Natural killer cell (primary cell): ENCODE measurements around the gene NRG3. TPM values are rescaled to one million over a fixed set of nuclear protein-coding genes. Genes with fewer than 3 reads are reported as not detected.
"Not testable (repeated sequence)": the region's sequence is repeated elsewhere in the genome, so short reads cannot be mapped to it uniquely, and the experiment has no call there.

Experiments used
- ATAC-seq, 3 donors: fragments of 150-1000 bp in 2 of 3; fragments of 200-7000 bp in 1 of 3; cut with Tn5 transposase; 1 replicate in 1 of 3; 2 replicates in 2 of 3; pipeline ENCODE4 v1.10.0; 2021; ENCODE audit warnings: mild to moderate bottlenecking in 2 of 3, moderate library complexity in 2 of 3
- DNase-seq, 2 donors: peaks; one replicate each; pipeline versions ENCODE4 v3.0.0 to v3.0.0-alpha.2; 2013 to 2021; ENCODE audit warnings: mixed read lengths in 1 of 2
- H3K27ac ChIP-seq: one replicate; pipeline ENCODE4 v1.5.1; 2013; ENCODE audit warnings: mild to moderate bottlenecking, low read length
- H3K27me3 ChIP-seq: one replicate; pipeline ENCODE4 v1.6.1; 2013; ENCODE audit warnings: low read length; ENCODE audit not compliant: control insufficient read depth, insufficient read depth
- H3K36me3 ChIP-seq: one replicate; pipeline ENCODE4 v1.6.1; 2013; ENCODE audit warnings: low read length; ENCODE audit not compliant: control insufficient read depth, insufficient read depth
- H3K4me1 ChIP-seq: one replicate; pipeline ENCODE4 v1.6.1; 2013; ENCODE audit warnings: low read length; ENCODE audit not compliant: control insufficient read depth, insufficient read depth
- H3K4me3 ChIP-seq: one replicate; pipeline ENCODE4 v1.5.1; 2013; ENCODE audit warnings: low read length
- H3K9me3 ChIP-seq: one replicate; pipeline ENCODE4 v1.6.1; 2013; ENCODE audit warnings: low read length; ENCODE audit not compliant: control insufficient read depth, insufficient read depth
- H3K27ac Mint-ChIP-seq, 2 donors: one replicate each; pipeline ENCODE4 v1.8.0; 2022; ENCODE audit warnings: mild to moderate bottlenecking in 2 of 2, mixed read lengths in 2 of 2, moderate library complexity in 1 of 2
- H3K27me3 Mint-ChIP-seq, 2 donors: one replicate each; pipeline ENCODE4 v1.8.0; 2022; ENCODE audit warnings: low read depth in 2 of 2, mixed read lengths in 2 of 2
- H3K36me3 Mint-ChIP-seq: one replicate; pipeline ENCODE4 v1.8.0; 2022; ENCODE audit warnings: mixed read lengths
- H3K4me1 Mint-ChIP-seq, 2 donors: one replicate each; pipeline ENCODE4 v1.8.0; 2022; ENCODE audit warnings: mixed read lengths in 2 of 2
- H3K4me3 Mint-ChIP-seq: one replicate; pipeline ENCODE4 v1.8.0; 2022; ENCODE audit warnings: mild to moderate bottlenecking, moderate library complexity, mixed read lengths
- H3K9me3 Mint-ChIP-seq, 2 donors: one replicate each; pipeline ENCODE4 v1.8.0; 2022; ENCODE audit warnings: mixed read lengths in 2 of 2
- WGBS: methylation state at CpG from one replicate; pipeline ENCODE4 v1.1.7; 2013; ENCODE audit warnings: missing lambda C conversion rate; ENCODE audit not compliant: insufficient coverage; 5-methylcytosine and 5-hydroxymethylcytosine counted together
- intact Hi-C: fragments of 100-400 bp; cut with micrococcal nuclease; formaldehyde crosslinking; loops from one replicate; pipeline ENCODE4 v1.14.2; 2022
- total RNA-seq, 4 donors: library from RNA; stranded (reverse); fragments of 120-200 nt in 1 of 4; gene quantifications; one replicate each; pipeline versions ENCODE4 v1.2.3 to v1.2.4, GENCODE V29; 2013 to 2022
- TF ChIP-seq, protein P1 (sequence below): fragments of 200-600 bp; IDR thresholded peaks from one replicate; pipeline ENCODE4 v1.8.0; 2022; ENCODE audit warnings: antibody characterized with exemption

Gene NRG3
- total RNA-seq, 3 donors from 2014 or later (not counting 1 experiment from before 2014, with no cell fraction given): not detected

DNA sequence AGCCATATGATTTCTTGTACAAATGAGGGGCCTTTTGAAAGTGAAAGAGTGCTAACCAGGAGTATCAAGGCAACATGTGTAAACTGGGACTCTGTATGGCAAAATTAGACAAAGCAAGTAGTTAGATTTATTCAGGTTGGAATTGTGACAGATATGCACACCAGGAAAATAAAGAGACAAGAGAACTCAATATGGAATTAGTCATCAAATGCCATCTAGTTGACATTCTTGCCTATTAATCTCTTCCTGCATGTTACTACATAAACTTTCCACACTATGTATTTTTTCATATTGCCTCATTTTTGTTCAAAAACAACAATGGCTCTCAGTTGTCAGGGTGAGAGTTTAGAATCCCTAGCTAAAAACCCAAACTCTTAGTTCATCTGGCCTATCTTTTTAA lies 799.0 kb downstream of the NRG3 start:
- intact Hi-C loops: no loop called here
- Histone ChIP-seq H3K4me3 (no peak overlapping the region), H3K4me1 (no peaks in the 10 kb centered on the region), H3K36me3 (no peaks in the 10 kb centered on the region), H3K9me3 (peaks cover 9% of the 10 kb centered on the region), H3K27me3 (no peaks in the 10 kb centered on the region), H3K27ac (no peak overlapping the region)
- Mint-ChIP-seq H3K4me3 (no peak overlapping the region), H3K4me1 (no peaks in the 10 kb centered on the region), H3K36me3 (peaks cover 7% of the 10 kb centered on the region), H3K27ac (no peak overlapping the region), H3K27me3 (no peaks in the 10 kb centered on the region), H3K9me3 (peaks cover 26 to 32% of the 10 kb centered on the region in 2 donors)
- TF ChIP-seq, protein P1, sequence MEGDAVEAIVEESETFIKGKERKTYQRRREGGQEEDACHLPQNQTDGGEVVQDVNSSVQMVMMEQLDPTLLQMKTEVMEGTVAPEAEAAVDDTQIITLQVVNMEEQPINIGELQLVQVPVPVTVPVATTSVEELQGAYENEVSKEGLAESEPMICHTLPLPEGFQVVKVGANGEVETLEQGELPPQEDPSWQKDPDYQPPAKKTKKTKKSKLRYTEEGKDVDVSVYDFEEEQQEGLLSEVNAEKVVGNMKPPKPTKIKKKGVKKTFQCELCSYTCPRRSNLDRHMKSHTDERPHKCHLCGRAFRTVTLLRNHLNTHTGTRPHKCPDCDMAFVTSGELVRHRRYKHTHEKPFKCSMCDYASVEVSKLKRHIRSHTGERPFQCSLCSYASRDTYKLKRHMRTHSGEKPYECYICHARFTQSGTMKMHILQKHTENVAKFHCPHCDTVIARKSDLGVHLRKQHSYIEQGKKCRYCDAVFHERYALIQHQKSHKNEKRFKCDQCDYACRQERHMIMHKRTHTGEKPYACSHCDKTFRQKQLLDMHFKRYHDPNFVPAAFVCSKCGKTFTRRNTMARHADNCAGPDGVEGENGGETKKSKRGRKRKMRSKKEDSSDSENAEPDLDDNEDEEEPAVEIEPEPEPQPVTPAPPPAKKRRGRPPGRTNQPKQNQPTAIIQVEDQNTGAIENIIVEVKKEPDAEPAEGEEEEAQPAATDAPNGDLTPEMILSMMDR: no peak
- DNase-seq (no peak), ATAC-seq (no peak)

DNA sequence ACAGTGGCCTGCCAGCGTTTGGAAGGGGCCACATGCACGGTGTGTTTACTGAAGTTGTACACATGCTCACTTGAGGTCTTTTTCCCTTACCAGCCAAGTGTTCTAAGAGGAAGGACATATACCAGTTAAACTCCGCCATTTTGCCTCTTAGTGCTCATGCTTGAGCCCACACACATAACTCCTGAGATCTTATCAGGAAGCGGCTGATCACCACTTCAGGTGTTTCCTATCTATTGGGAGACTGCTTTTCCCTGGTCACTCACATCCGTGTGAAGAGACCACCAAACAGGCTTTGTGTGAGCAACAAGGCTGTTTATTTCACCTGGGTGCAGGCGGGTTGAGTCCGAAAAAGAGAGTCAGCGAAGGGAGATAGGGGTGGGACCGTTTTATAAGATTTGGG lies 802.9 kb downstream of the NRG3 start:
- DNase-seq, H3K27ac ChIP-seq, intact Hi-C loops, ATAC-seq, H3K36me3 Mint-ChIP-seq, H3K4me1 Mint-ChIP-seq, H3K36me3 ChIP-seq, H3K4me1 ChIP-seq, H3K9me3 ChIP-seq, H3K4me3 Mint-ChIP-seq, H3K27me3 Mint-ChIP-seq, H3K4me3 ChIP-seq, H3K27ac Mint-ChIP-seq, H3K27me3 ChIP-seq: not testable (repeated sequence)
- 92% methylated on average over 9 of the region's 9 CpGs for WGBS
- H3K9me3 Mint-ChIP-seq: peaks cover 18 to 21% of the 10 kb centered on the region in 2 donors

DNA sequence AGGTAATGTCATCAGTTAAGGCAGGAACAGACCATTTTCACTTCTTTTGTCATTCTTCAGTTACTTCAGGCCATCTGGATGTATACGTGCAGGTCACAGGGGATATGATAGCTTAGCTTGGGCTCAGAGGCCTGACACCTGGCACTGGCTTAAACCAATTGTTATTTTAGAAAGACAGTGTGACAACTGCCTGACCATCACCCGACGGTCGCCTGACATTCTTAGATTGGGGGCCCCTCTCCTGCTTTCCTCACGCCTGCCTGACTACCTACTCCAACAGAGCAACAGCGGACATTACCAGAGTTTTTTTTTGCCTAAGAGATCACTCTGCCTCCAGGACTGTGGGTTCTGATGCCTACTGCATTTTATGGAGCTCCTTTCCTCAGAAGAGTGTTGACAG lies 803.5 kb downstream of the NRG3 start:
- H3K36me3 Mint-ChIP-seq, intact Hi-C loops: not testable (repeated sequence)

DNA sequence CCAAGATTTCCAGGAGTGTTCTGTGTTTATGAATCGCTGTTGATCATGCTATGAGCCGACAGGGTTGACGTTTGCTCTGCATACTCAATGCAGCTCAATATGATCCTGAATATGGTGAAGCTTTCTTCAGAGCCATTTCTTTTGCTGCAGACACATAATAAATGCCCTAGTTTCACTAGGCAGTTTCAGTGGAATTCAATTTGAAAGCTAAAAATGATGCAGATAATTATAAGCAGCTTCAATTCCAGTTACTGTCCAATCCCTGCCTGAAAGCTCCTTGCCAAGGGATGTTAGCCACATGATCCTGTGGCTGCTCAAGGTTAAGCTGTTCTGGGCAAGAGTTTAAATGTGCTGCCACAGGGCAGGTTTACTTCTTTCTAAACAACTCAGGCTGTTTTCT lies 805.6 kb downstream of the NRG3 start:
- no peak overlapping the region for H3K27ac ChIP-seq
- Mint-ChIP-seq H3K4me1 (no peaks in the 10 kb centered on the region), H3K4me3 (no peak overlapping the region), H3K36me3 (peaks cover 7% of the 10 kb centered on the region), H3K9me3 (peaks cover 9 to 16% of the 10 kb centered on the region in 2 donors), H3K27ac (no peak overlapping the region), H3K27me3 (no peaks in the 10 kb centered on the region)
- 80% methylated on average over 3 of the region's 3 CpGs for WGBS
- H3K4me3 ChIP-seq: no peak overlapping the region
- ATAC-seq: no peak
- no peaks in the 10 kb centered on the region for H3K27me3 ChIP-seq
- no peak for DNase-seq
- TF ChIP-seq, protein P1: no peak
- H3K36me3 ChIP-seq: no peaks in the 10 kb centered on the region
- intact Hi-C loops: no loop called here
- no peaks in the 10 kb centered on the region for H3K4me1 ChIP-seq
- H3K9me3 ChIP-seq: peaks cover 7% of the 10 kb centered on the region

More for the DNA sequence above, 803.5 kb downstream of the NRG3 start:
- not testable (repeated sequence) for H3K27me3 Mint-ChIP-seq, H3K27ac Mint-ChIP-seq, H3K27me3 ChIP-seq, ATAC-seq, H3K4me1 ChIP-seq, H3K36me3 ChIP-seq, DNase-seq, H3K9me3 ChIP-seq, H3K4me1 Mint-ChIP-seq, H3K4me3 ChIP-seq, H3K4me3 Mint-ChIP-seq, H3K27ac ChIP-seq
- H3K9me3 Mint-ChIP-seq: peaks cover 16 to 22% of the 10 kb centered on the region in 2 donors
- 85% methylated on average over 6 of the region's 6 CpGs for WGBS

DNA sequence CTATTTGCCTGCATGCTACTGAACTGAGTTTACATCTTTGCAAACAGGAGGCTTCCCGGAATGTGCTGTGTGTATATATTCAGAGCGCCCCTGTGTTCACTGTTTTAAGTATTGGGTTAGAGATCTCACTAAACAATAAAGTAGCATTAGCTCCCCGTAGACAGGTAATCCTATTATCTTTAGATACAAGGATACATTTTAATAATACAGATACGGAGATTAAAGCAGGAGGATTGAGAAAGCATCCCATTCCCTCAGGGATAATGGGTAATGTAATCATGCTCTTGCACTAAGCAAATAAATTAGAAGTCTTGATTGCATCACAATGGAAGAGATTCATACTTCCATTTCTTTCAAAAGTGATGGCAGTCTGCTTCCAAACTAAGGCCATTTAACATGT lies 809.0 kb downstream of the NRG3 start:
- H3K27me3 Mint-ChIP-seq: no peaks in the 10 kb centered on the region
- H3K36me3 Mint-ChIP-seq: no peaks in the 10 kb centered on the region
- TF ChIP-seq, protein P1: no peak
- DNase-seq (no peak), ATAC-seq (no peak)
- intact Hi-C loops: no loop called here
- no peak overlapping the region for H3K4me3 ChIP-seq
- H3K9me3 Mint-ChIP-seq: peaks cover 12 to 13% of the 10 kb centered on the region in 2 donors
- no peaks in the 10 kb centered on the region for H3K4me1 ChIP-seq
- H3K9me3 ChIP-seq: no peaks in the 10 kb centered on the region
- H3K36me3 ChIP-seq: no peaks in the 10 kb centered on the region
- no peaks in the 10 kb centered on the region for H3K4me1 Mint-ChIP-seq
- H3K4me3 Mint-ChIP-seq: no peak overlapping the region
- no peak overlapping the region for H3K27ac Mint-ChIP-seq
- H3K27ac ChIP-seq: no peak overlapping the region
- WGBS: 90% methylated on average over 2 of the region's 4 CpGs
- H3K27me3 ChIP-seq: no peaks in the 10 kb centered on the region
